MM.1S (cell line): Measurements from ENCODE around the gene ADRB1.

Experiments used
- EZH2 ChIP-seq: fragments of 300-600 bp; sonication (generic); optimal IDR thresholded peaks from 2 replicates; pipeline ENCODE3; 2017; ENCODE audit warnings: low read depth, mild to moderate bottlenecking, antibody characterized with exemption, low read length, mixed read lengths
- EZH2phosphoT487 ChIP-seq: fragments of 300-600 bp; sonication (generic); IDR thresholded peaks from 2 replicates; pipeline ENCODE4 v1.6.1; 2018; ENCODE audit warnings: antibody characterized with exemption, low read length
- TF ChIP-seq, protein P1 (sequence below): fragments of 300-600 bp; sonication (generic); IDR thresholded peaks from 2 replicates; pipeline ENCODE4 v1.5.1; 2016; ENCODE audit warnings: antibody characterized with exemption, low read length, mixed read lengths

DNA sequence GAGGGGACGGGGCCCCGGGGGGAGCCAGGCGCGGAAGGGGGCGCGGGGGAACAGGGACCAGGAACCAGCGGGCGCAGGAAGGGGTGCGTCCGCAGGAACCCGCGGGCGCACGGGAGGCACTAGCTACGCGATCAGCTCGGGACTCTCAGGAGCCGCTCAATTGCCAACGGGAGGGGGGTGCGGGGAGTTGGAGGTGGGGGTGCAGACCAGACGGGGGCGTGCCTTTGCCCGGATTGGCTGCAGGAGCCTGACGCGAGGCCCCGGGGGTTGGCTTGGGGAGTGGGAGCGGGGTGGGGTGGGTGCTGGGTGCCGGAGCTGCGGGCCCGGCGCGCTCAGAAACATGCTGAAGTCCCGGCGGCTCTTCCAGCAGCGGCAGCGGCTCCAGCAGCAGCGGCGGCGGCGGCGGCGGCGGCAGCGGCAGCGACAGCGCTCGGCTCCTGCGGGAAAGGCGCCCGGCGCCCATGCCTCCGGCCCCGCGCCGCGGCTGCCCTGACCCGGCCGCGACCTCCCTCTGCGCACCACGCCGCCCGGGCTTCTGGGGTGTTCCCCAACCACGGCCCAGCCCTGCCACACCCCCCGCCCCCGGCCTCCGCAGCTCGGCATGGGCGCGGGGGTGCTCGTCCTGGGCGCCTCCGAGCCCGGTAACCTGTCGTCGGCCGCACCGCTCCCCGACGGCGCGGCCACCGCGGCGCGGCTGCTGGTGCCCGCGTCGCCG, at the start of gene ADRB1:
- TF ChIP-seq, protein P1, sequence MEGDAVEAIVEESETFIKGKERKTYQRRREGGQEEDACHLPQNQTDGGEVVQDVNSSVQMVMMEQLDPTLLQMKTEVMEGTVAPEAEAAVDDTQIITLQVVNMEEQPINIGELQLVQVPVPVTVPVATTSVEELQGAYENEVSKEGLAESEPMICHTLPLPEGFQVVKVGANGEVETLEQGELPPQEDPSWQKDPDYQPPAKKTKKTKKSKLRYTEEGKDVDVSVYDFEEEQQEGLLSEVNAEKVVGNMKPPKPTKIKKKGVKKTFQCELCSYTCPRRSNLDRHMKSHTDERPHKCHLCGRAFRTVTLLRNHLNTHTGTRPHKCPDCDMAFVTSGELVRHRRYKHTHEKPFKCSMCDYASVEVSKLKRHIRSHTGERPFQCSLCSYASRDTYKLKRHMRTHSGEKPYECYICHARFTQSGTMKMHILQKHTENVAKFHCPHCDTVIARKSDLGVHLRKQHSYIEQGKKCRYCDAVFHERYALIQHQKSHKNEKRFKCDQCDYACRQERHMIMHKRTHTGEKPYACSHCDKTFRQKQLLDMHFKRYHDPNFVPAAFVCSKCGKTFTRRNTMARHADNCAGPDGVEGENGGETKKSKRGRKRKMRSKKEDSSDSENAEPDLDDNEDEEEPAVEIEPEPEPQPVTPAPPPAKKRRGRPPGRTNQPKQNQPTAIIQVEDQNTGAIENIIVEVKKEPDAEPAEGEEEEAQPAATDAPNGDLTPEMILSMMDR = no peak
- TF ChIP-seq EZH2 = no peak
- no peak for TF ChIP-seq EZH2phosphoT487
